ENCODE results near the gene CHMP5. TPM values are rescaled to one million over a fixed set of nuclear protein-coding genes. Genes with fewer than 3 reads are reported as not detected.
A peak's percentile ranks its signal among the peaks of the same experiment; 100 is the strongest.
"Not testable (repeated sequence)": the region's sequence is repeated elsewhere in the genome, so short reads cannot be mapped to it uniquely, and the experiment has no call there.

Gene CHMP5
- polyA plus RNA-seq, 4 donors: 117 to 140 (median 134) TPM

- DNase-seq (ENCODE audit: low read depth in 4 of 4, low spot score in 3 of 4): no peak
Observed at GRCh38 chr9:33310748-33311147, 45.9 kb downstream of the CHMP5 start.

DNA sequence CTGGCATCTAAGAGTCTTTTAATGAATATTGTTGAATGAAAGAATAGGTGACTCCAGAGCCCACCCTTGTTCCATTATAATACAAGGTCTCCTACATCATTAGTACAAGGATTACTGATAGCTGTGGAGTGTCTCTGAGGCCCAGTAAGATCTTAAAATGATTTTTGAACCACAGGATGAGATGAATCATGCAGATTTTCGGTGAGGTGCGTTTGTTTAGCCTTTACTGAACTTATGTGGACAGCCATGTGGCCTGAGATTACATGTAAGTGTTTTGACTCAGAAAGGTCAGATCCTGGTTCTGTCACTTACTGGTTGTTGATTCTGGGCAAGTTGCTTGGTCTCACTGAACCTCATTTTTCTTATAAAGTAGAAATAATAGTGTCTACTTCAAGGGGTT is 47.1 kb downstream of the CHMP5 start:
- DNase-seq (ENCODE audit: low read depth in 4 of 4, low spot score in 3 of 4): no peak

GRCh38 chr9:33315371-33315770 is 50.5 kb downstream of the CHMP5 start:
- DNase-seq (ENCODE audit: low read depth in 4 of 4, low spot score in 3 of 4): no peak

GRCh38 chr9:33317136-33317535 is 52.3 kb downstream of the CHMP5 start:
- not testable (repeated sequence) for DNase-seq (ENCODE audit: low read depth in 4 of 4, low spot score in 3 of 4)

GRCh38 chr9:33318225-33318624 is 53.4 kb downstream of the CHMP5 start:
- no peak for DNase-seq (ENCODE audit: low read depth in 4 of 4, low spot score in 3 of 4)

DNA sequence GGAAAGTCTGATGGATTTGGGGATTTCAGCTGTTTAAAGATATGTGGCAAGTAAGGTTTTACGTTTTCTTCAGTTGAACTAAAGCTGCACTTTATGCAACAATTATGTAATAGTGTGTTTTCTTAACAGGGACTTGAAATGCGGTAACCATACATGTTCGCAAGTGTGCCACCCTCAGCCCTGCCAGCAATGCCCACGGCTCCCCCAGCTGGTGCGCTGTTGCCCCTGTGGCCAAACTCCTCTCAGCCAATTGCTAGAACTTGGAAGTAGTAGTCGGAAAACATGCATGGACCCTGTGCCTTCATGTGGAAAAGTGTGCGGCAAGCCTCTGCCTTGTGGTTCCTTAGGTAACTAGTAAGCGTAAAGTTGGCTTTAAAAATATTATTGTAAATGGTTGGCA is 53.9 kb downstream of the CHMP5 start:
- no peak for DNase-seq (ENCODE audit: low read depth in 4 of 4, low spot score in 3 of 4)

DNA sequence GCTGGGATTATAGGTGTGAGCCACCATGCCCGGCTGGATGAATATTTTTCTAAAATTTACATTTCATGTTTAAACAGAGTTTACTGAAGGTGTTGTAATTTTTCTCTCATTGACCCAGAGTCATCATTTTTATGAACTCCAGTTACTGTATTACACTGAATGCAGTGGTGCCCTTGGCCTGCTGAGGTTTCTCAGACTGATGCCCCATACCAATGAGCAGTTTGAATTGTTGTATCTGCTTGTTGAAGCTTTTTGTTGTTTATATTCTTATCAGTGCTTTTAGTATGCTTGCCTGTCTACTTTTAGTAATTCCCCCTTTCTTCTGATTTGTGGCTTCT is 55.4 kb downstream of the CHMP5 start:
- no peak for DNase-seq (ENCODE audit: low read depth in 4 of 4, low spot score in 3 of 4)

DNA sequence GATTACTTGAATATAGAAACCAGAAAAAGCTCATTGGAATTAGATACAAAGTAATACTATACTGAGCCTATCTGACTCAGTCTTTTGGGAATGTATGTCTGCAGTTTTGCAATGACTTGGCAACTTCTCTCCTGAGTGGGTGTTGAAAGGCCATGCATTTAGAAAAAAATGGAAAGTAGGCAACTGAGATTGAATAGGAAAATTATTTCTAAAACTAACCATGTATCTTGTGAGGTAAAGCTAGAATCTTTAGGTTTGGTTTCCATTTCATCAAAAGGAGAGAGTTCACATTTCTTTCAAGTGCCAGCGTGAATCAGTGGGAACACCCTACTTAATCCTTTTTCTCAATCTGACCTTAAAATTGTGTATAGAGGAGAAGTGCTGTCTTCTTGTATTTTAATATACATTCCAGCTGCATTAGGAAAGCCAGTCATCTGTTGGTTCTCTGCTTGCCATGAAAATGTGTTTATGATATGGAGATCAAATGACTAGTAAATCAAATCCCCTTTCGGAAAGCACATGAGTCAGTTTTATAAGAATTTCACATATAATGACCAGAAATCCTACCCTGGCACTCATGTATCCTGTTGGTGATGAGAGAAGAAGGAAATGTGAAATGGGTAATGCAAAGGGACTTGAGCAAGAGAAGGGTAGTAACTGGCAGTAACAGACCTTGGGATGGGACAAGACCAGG is 55.9 kb downstream of the CHMP5 start:
- DNase-seq (ENCODE audit: low read depth in 4 of 4, low spot score in 3 of 4): no peak

GRCh38 chr9:33329117-33329563 is 64.3 kb downstream of the CHMP5 start:
- peak in 2 of 4 donors; percentile 10 to 28 for DNase-seq (ENCODE audit: low read depth in 4 of 4, low spot score in 3 of 4)

DNA sequence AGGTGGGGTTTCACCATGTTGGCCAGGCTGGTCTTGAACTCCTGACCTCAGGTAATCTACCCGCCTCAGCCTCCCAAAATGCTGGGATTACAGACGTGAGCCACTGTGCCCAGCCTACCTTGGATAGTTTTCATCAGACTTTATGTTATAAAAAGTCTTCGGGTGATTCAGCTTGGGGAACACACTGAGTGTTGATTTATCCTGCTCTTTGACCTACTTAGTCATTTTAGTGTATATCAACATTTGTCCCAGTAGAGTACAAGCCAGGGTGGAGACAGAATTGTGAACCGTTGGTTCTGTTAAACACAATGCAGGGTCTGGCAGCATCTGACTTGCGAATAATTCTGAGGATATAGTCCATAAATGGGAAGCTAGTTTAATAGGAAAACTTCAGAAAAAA is 65.1 kb downstream of the CHMP5 start:
- DNase-seq (ENCODE audit: low read depth in 4 of 4, low spot score in 3 of 4): no peak

DNA sequence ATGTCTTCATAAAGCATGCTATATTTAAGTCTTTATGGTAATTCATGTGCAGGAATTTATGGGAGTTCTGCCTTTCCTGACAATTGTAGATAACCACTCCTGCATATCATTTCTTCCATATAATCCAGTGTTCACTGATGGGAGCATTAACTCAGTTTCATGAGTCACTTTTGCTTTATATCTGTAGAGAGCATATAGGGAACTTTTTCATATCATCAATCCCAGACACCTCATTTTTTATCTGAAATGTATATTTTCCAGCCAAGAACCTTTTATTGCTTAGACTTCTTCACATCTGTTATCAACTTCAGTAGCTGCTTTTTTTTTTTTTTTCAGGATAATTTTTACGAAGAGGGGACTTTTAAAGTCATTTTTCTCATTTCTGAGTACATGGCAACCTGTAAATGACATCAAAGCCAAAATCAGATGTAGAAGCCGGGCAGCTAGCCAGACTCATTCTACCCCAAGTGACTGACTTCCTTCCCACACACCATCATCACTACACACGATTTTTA is 66.6 kb downstream of the CHMP5 start:
- DNase-seq (ENCODE audit: low read depth in 4 of 4, low spot score in 3 of 4): no peak

Other genes with a start within 250 kb of the CHMP5 start
- 100 to 1,000 TPM; 238 to 275 (median 248) TPM for gene DNAJA1, start 239.8 kb upstream of the CHMP5 start, polyA plus RNA-seq (ENCODE audit: insufficient read length in 4 of 4)
- 10 to 100 TPM; 23.7 to 29.3 (median 27.8) TPM for gene SMU1, start 188.4 kb upstream of the CHMP5 start, polyA plus RNA-seq (ENCODE audit: insufficient read length in 4 of 4)
- 100 to 1,000 TPM in 3 of 4 donors, 10 to 100 TPM in 1; 88.5 to 135 (median 122) TPM for gene B4GALT1, start 97.7 kb upstream of the CHMP5 start, polyA plus RNA-seq (ENCODE audit: insufficient read length in 4 of 4)
- not detected for gene SPINK4, start 24.9 kb upstream of the CHMP5 start, polyA plus RNA-seq (ENCODE audit: insufficient read length in 4 of 4)
- 10 to 100 TPM; 81.9 to 91.2 (median 86.4) TPM for gene BAG1, start 341 bp upstream of the CHMP5 start, polyA plus RNA-seq (ENCODE audit: insufficient read length in 4 of 4)
- gene NFX1, start 25.5 kb downstream of the CHMP5 start, polyA plus RNA-seq (ENCODE audit: insufficient read length in 4 of 4): 10 to 100 TPM; 29.4 to 33.7 (median 32.1) TPM
- gene AQP7, start 137.5 kb downstream of the CHMP5 start, polyA plus RNA-seq (ENCODE audit: insufficient read length in 4 of 4): 10 to 100 TPM; 17.9 to 22.4 (median 19.4) TPM
- gene AQP3, start 182.5 kb downstream of the CHMP5 start, polyA plus RNA-seq (ENCODE audit: insufficient read length in 4 of 4): 100 to 1,000 TPM in 1 of 4 donors, 10 to 100 TPM in 3; 43.5 to 137 (median 49.8) TPM
- 10 to 100 TPM; 24.0 to 25.5 (median 25.3) TPM for gene NOL6, start 208.9 kb downstream of the CHMP5 start, polyA plus RNA-seq (ENCODE audit: insufficient read length in 4 of 4)